Measurements from ENCODE around the gene TMEM82. TPM values are rescaled to one million over a fixed set of nuclear protein-coding genes. Genes with fewer than 3 reads are reported as not detected.

Gene TMEM82
- total and polyA plus RNA-seq, 2 of the 13 experiments (the other 11 are each of a cell fraction or from before 2014, with no cell fraction given): 0.24 to 0.97 TPM

- peak; percentile 70 for TF ChIP-seq ZNF687 (CRISPR knock-in tag; IDR thresholded peaks at IDR 0.05)
- TF ChIP-seq ZNF513 (CRISPR knock-in tag; conservative IDR thresholded peaks at IDR 0.05): no peak
- TF ChIP-seq ISL2 (CRISPR knock-in tag; IDR thresholded peaks at IDR 0.05): no peak
- 0 out of 2 replicates have a peak, but pooled peaks have one; percentile 36 for TF ChIP-seq ZSCAN21 (CRISPR knock-in tag; IDR thresholded peaks at IDR 0.05; ENCODE audit: borderline replicate concordance)
- no peak for TF ChIP-seq POLR2AphosphoS2 (IDR thresholded peaks at IDR 0.05; ENCODE audit: low read depth, low read length)
- TF ChIP-seq ADNP (CRISPR knock-in tag; IDR thresholded peaks at IDR 0.05): no peak
- 0 out of 2 replicates have a peak, but pooled peaks have one; percentile 18 for TF ChIP-seq HNRNPL (IDR thresholded peaks at IDR 0.05; ENCODE audit: low read depth, low read length)
- TF ChIP-seq FOXO1 (CRISPR knock-in tag; IDR thresholded peaks at IDR 0.05): no peak
- TF ChIP-seq TFDP1 (CRISPR knock-in tag; IDR thresholded peaks at IDR 0.05; ENCODE audit: borderline replicate concordance): no peak
- TF ChIP-seq PHF21A (CRISPR knock-in tag; IDR thresholded peaks at IDR 0.05): no peak
- TF ChIP-seq USF2 (IDR thresholded peaks at IDR 0.05; ENCODE audit: low read depth, low read length): no peak
- no peak for TF ChIP-seq USF2 (CRISPR knock-in tag; IDR thresholded peaks at IDR 0.05; ENCODE audit: borderline replicate concordance)
- no peak for TF ChIP-seq HMGXB3 (CRISPR knock-in tag; IDR thresholded peaks at IDR 0.05; ENCODE audit: borderline replicate concordance)
- TF ChIP-seq SAP130 (CRISPR knock-in tag; IDR thresholded peaks at IDR 0.05; ENCODE audit: low read depth): peak; percentile 16; the same call in 1 of the 2 replicates
Observed at GRCh38 chr1:15739259-15739658, 3.0 kb upstream of the TMEM82 start (continued).
